GM21367 (cell line): ENCODE measurements around the gene CLEC16A.
"Not testable (repeated sequence)": the region's sequence is repeated elsewhere in the genome, so short reads cannot be mapped to it uniquely, and the experiment has no call there.

Source experiments
- ATAC-seq: cut with Tn5 transposase; IDR thresholded peaks from one replicate; pipeline ENCODE4 v1.9.1; 2021; ENCODE audit not compliant: unreplicated experiment

CLEC16A gene

GRCh38 chr16:10964891-10965326, 20.5 kb downstream of the CLEC16A start:
- no peak for ATAC-seq

- ATAC-seq, result peak; percentile 56
These were observed 21.2 kb downstream of the CLEC16A start for GRCh38 chr16:10965440-10966061.

- no peak for ATAC-seq
These were observed 21.8 kb downstream of the CLEC16A start for GRCh38 chr16:10966129-10966528.

GRCh38 chr16:10966559-10966958, 22.2 kb downstream of the CLEC16A start:
- ATAC-seq, result not testable (repeated sequence)

- no peak for ATAC-seq
These were observed 23.6 kb downstream of the CLEC16A start for GRCh38 chr16:10967986-10968385.

- no peak for ATAC-seq
These were observed 24.1 kb downstream of the CLEC16A start for GRCh38 chr16:10968498-10968897.

GRCh38 chr16:10969615-10970014, 25.3 kb downstream of the CLEC16A start:
- no peak for ATAC-seq

- ATAC-seq, result no peak
These were observed 25.7 kb downstream of the CLEC16A start for GRCh38 chr16:10970065-10970464.

GRCh38 chr16:10971560-10971961, 27.2 kb downstream of the CLEC16A start:
- ATAC-seq, result no peak

- ATAC-seq, result no peak
These were observed 27.9 kb downstream of the CLEC16A start for GRCh38 chr16:10972108-10972818.

GRCh38 chr16:10972819-10973464, 28.6 kb downstream of the CLEC16A start:
- no peak for ATAC-seq

- no peak for ATAC-seq
These were observed 32.3 kb downstream of the CLEC16A start for GRCh38 chr16:10976634-10977033.

- no peak for ATAC-seq
These were observed 33.8 kb downstream of the CLEC16A start for GRCh38 chr16:10978124-10978523.

- no peak for ATAC-seq
These were observed 34.6 kb downstream of the CLEC16A start for GRCh38 chr16:10978871-10979446.

- ATAC-seq, result no peak
These were observed 35.6 kb downstream of the CLEC16A start for GRCh38 chr16:10979717-10980601.

GRCh38 chr16:10980813-10981212, 36.4 kb downstream of the CLEC16A start:
- no peak for ATAC-seq

- ATAC-seq, result peak; percentile 67
These were observed 37.4 kb downstream of the CLEC16A start for GRCh38 chr16:10981697-10982216.

GRCh38 chr16:10982465-10983150, 38.2 kb downstream of the CLEC16A start:
- no peak for ATAC-seq

- no peak for ATAC-seq
These were observed 38.8 kb downstream of the CLEC16A start for GRCh38 chr16:10983159-10983558.

GRCh38 chr16:10984509-10984908, 40.1 kb downstream of the CLEC16A start:
- no peak for ATAC-seq
